G401 (cell line): ENCODE results near the gene SRSF10. TPM values are rescaled to one million over a fixed set of nuclear protein-coding genes. Genes with fewer than 3 reads are reported as not detected.
"Not testable (repeated sequence)": the region's sequence is repeated elsewhere in the genome, so short reads cannot be mapped to it uniquely, and the experiment has no call there.

Experiments used
- DNase-seq: peaks from one replicate; pipeline ENCODE4 v3.0.0-alpha.2; 2015; ENCODE audit warnings: low spot score
- in situ Hi-C: cut with HindIII; loops from 2 replicates; pipeline ENCODE4 v1.10.0; 2016; ENCODE audit warnings: low sequenced_read_pairs, mixed read lengths
- total RNA-seq: library from RNA; depleted of rRNA; stranded (reverse); fragments of >200 nt; shearing (Covaris generic); gene quantifications from 2 replicates; pipeline ENCODE4 v1.2.3, GENCODE V29; 2014

SRSF10 gene
- total RNA-seq, 1 experiment from 2014 or later = 63.2 TPM

DNA sequence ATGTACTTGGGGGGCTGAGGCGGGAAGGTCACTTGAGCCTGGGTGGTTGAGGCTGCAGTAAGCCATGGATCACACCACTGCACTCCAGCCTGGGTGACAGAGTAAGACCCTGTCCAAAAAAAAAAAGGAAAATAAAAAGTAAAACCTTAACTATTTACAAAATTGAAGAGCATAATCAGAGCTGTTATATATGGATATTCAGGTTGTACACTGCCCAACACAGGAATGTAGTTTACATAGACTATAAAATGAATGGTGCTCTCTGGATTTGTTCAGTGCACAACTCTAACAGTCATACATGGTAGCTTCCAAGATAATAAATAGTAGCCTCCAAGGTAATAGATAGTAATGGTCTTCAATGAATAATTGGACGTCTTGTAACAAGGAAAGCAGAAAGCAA lies 22.6 kb upstream of the SRSF10 start:
- DNase-seq = no peak
- in situ Hi-C loops = no loop called here

DNA sequence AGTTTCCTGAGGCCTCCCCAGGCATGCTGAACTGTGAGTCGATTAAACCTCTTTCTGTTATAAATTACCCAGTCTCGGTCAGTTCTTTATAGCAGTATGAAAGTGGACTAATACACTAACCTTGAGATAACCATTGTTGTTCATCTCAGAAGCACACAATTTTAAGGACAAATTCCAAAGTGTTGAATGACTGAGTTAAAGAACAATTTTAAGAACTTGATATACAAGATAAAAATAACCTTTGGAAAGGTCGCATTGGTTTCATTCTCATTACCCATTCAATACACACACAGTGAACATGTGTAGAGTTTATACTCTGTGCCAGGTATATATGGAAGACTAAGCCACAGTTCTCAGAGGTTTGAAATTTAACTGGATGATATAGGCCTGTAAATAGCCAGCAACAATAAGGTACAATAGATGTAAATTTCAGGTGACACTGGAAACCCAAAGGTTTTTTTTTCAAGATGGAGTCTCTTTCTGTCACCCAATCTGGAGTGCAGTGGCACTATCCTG lies 19.1 kb upstream of the SRSF10 start:
- in situ Hi-C loops = no loop called here
- no peak for DNase-seq

DNA sequence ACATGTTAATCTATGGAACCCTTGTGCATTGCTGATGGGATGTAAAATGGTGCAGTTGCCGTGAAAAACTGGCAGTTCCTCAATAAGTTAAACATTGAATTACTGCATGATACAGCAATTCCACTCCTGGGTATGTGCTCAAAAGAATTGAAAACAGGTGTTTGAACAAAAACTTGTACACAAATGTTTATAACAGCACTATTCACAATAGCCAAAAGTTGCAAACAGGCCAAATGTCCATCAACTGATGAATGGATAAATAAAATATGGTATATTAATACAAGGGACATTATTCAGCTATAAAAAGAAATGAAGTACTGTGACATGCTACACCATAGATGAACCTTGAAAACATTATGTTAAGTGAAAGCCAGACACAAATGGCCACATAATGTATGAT lies 17.7 kb upstream of the SRSF10 start:
- DNase-seq = no peak
- in situ Hi-C loops = no loop called here

DNA sequence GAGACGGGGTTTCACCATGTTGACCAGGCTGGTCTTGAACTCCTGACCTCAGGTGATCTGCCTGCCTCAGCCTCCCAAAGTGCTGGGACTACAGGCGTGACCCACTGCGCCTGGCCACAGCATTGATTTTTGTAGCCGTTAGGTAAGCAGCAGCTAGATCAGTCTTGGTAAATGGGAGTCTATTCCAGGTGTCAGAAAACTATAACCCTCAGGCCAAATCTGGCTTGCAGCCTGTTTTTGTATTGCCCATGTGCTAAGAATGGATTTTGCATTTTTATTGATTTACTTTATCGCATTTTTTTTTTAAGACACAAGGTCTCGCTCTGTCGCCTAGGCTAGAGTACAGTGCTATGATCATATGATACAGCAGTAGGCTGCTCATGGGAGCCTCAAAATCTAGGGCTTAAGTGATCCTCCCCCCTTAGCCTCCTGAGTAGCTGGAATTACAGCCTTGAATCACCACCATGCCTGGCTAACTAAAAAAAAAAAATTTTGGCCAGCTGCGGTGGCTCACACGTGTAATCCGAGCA lies 16.6 kb upstream of the SRSF10 start:
- DNase-seq = no peak
- in situ Hi-C loops = no loop called here

DNA sequence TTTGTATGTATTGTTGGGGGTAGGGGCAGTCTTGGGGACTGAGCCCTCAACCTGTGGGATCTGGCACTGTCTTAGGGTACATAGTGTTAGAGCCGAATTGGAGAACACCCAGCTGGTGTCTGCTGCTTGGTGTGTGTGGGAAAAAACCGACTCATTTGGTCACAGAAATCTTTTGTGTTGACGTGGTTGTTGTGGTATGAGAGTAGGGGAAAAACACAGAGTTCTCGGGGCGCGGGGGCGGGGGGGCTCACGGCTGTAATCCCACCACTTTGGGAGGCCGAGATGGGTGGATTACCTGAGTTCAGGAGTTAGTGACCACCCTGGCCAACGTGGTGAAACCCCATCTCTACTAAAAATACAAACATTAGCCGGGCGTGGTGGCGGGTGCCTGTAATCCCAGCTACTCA lies 15.3 kb upstream of the SRSF10 start:
- in situ Hi-C loops = no loop called here
- DNase-seq = no peak

DNA sequence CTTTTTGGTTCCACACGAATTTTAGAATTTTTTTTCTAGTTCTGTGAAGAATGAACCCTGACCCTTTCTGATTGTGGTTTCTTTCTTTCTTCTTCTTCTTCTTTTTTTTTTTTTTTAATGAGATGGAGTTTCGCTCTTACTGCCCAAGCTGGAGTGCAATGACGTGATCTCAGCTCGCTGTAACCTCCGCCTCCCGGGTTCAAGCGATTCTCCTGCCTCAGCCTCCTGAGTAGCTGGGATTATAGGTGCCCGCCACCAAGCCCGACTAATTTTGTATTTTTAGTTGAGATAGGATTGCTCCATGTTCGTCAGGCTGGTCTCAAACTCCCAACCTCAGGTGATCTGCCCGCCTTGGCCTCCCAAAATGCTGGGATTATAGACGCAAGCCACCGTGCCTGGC lies 11.9 kb upstream of the SRSF10 start:
- DNase-seq, in situ Hi-C loops: not testable (repeated sequence)

DNA sequence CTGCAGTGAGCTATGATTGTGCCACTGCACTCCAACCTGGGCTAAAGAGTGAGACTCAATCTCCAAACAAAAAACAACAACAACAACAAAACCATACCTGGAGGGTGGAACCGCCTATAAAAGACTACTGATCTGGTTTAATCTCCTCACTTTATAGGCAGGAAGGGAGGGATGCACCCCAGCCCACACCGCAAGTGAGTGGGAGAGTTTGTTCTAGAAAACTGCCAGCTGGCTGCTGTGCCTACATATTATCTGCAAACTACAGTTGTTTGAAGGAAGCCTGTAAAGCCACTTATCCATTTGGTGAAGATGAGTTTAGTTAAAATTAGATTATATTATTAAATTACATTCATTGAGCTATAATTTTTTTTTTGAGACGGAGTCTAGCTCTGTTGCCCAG lies 9.1 kb upstream of the SRSF10 start:
- DNase-seq = no peak
- in situ Hi-C loops = no loop called here

DNA sequence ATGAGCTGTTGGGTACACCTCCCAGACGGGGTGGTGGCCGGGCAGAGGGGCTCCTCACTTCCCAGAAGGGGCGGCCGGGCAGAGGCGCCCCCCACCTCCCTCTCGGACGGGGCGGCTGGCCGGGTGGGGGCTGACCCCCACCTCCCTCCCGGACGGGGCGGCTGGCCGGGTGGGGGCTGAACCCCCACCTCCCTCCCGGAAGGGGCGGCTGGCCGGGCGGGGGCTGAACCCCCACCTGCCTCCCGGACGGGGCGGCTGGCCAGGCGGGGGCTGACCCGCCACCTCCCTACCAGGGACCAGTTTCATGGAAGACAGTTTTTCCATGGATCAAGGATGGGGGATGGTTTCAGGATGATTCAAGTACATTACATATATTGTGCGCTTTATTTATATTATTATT lies 6.9 kb upstream of the SRSF10 start:
- in situ Hi-C loops = not testable (repeated sequence)

DNA sequence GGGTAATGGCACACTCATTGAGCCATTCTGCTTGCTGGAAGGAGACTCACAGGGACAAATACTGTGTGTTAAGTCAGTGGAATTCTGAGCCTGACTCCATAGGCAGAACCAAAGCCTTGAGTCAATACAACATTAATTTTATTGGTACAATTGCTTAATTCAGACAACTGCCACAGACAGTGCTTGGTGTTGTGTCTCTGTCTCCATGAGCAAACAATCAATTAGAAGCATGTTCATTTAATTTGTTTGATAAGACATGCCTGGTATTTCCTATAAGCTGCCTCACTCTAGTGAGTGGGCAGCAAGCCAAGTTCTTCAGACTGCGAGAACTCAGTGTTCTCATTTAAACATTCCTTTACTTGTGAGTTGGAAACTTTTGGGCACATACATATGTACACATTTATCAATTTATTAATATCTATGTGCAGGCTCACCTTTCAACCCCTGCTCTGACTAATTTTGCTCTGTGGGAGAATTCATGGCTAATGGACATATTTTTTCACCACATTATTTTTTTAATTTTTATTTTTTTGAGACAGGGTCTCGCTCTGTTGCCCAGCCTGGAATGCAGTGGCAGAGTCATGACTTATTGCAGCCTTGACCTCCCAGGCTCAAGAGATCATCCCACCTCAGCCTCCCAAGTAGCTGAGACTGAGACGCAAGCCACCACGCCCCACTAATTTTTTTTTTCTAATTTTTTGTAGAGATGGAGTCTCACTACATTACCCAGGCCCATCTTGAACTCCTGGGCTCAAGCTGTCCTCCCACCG lies 4.5 kb upstream of the SRSF10 start:
- no peak for DNase-seq
- in situ Hi-C loops = no loop called here

More for the DNA sequence above, 6.9 kb upstream of the SRSF10 start:
- DNase-seq = not testable (repeated sequence)

DNA sequence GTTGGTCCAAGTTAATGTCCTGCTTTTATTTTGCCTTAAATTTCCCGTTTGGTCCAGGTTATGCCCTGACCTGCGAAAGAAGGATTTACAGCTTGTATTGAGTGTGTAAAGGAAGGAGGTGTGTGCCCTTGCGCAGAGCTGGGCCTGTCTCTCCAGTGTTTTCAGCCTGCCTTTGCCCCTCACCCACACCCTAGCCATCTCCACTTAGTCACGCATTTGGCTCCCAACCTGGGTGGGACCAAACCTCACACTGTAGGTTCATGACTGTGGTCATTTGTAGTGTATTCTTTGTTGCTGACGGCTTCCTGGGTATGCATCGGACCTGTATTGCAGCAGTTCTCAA lies 572 bp upstream of the SRSF10 start:
- in situ Hi-C loops = no loop called here
- DNase-seq = no peak

DNA sequence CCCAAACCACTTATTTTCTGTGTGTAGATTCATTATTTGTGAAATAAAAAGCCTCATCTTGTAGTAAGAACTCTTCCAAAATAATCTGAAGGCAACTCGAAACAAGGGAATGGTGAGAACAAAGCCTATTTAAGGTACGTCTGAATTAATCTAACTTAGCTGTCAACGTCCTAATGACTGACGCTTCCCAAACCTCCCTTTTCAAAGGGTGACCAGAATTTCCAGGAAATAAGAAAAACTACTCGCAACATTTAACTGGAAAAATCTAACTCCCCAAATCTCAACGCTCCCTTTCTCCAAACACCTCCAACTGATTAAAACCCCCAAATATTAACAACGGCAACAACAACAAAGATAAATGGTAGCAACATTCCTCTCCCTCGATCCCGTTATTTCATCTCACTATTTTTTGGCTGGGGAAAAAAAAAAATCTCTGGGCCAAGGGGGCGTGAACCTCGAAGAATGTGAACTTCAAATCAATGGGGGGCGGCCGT lies 693 bp downstream of the SRSF10 start:
- DNase-seq = no peak
- in situ Hi-C loops = no loop called here

DNA sequence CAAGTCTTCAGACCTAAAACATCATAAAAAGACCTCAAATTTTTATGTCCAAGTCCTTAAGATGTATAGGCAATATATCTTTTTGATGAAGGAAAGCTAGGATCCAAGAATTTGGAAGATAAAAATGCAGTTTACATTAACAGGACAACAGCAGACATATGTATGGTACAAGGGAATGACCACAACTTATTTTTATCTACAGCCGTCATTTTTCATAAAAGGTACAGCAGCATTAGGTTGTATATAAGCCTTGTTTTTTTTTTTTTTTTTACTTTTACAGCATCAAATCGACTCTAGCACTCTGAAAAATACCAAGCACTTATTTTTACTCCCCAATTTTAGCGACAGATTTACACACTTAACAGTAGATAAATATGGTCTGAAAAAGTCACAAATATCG lies 1.3 kb downstream of the SRSF10 start:
- in situ Hi-C loops = no loop called here
- no peak for DNase-seq

DNA sequence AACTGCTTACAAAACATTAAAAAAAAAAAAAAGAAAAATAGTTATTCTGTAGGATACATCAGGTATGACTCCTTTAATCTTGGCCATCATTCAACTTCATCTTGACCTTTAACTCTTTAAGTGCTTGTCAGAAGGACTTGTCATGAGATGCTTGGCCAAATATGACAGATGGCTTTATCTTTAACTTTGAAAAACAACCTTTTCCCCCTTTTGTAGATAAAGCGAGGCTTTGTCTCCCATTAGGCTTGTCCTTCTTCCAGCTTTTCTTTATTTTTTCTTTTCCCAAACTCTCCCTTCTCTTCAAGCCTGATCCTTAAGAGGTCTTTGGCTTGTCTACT lies 2.3 kb downstream of the SRSF10 start:
- in situ Hi-C loops = no loop called here
- no peak for DNase-seq

DNA sequence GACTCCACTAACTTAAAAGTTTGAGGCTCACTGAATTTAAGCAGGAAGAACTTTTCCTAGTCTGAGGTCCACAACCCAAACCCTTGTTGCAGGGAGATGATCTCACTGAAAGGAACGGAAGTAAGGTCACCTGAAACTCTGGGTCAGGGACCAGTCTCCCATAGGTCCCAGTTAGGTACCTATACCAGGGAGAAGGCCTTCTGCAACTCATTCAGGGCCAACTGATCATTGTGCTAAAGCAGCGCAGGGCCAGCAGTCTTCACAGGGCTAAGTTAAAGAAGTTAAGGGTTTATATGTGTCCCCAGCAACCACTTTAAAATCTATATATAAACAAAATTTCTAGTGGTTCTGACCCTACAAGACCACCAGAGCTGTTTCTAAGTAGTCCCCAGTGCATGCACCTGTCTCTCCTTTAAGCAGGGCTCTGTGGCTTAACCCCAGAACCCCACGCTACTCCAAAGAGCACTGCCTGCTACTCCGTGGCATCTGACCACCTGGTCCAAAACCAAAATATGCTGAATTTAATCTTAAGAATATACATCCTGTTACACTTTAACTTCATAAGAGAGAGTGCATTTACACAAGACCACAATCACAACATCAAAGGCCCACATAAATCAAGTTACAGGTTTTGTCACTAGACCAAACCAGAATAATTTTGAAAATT lies 2.8 kb downstream of the SRSF10 start:
- in situ Hi-C loops = no loop called here
- DNase-seq = no peak

DNA sequence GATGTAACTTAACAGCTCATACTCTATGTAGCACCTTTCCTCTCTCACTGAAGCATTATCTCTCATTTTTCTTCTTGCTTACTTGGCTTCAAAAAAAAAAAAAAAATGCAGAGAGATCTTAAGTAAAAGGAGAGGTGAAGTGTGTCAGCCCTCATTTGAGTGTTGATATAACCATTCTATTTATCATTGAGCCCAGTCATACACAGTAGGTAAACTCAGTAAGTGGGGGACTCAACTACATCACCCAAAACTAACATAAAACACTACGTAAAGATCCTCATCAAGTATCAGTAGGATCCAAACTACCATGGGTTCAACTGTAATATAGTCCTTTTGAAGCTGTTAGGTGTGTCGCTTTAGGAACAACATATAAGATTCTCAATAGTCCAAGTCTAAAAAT lies 12.3 kb downstream of the SRSF10 start:
- in situ Hi-C loops = loop anchor here (10.0 kb wide), 1 partner anchor 117 kb away; no protein-coding TSS in a partner anchor

DNA sequence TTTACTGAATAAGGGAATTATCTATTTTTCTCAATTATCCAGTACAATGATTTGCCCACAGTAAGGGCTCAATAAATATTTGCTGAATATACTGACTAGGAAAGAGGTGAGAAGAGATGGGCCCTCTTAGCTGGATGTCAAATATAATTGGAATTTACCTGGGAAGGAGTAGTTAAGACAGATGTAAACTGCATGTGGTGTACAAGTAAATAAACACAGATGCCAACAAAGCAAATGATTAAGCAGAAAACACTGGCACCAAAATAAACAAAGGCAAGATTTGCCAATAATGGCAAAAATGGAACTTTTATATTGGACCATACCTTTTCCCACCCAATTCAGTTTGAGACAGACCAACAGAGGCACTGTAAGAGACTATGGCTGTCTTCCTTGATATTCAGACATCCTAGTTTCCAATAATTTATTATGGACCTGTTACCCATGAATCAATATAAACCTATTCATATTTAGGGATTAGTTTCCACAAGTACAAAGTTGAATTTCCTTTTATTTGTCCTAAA lies 13.1 kb downstream of the SRSF10 start:
- no peak for DNase-seq
- in situ Hi-C loops = loop anchor here (10.0 kb wide), 1 partner anchor 118 kb away; no protein-coding TSS in a partner anchor

More for the DNA sequence above, 12.3 kb downstream of the SRSF10 start:
- no peak for DNase-seq

DNA sequence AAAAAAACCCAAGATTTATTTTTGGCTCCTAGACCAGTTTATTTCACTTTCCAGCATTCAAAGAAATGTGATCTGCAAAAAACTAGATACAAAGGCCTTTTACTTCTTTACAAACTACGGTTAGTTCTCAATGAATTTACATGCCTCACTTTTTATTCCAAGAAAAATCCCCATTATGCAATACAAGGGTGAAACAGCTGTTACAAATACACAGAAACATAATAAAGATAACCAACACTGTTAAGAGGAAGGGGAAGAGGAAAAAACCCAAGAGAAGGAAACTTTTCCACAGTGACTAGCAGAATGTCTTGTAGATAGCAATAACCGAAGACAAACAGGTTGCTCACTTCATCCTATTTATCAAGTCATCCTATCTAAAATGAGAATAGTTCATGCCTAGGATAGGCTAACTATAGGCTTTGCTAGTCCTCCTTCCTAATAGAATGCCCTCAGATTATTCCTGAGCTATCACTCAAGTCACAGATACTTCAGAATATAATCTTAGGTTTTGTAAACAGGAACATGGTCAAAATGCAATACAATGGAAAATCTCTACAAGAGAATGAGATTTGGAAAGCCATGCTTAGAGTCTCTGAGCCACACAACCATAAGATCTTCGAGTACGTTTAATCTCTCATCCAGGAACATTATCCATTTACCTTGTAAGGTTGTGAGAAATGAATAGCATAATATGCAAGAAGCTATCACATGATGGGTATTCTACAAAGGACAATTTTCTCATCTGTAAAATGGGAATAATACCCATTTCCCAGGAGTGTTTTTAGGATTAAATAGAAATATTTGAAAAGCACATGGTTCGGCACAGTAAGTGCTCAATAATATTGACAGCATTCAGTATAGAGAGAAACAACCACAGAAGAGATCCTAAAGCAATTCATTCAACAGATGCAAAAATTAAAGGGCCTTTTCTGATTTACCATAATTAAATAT lies 15.1 kb downstream of the SRSF10 start:
- in situ Hi-C loops = loop anchor here (10.0 kb wide), 1 partner anchor 120 kb away; no protein-coding TSS in a partner anchor
- no peak for DNase-seq

DNA sequence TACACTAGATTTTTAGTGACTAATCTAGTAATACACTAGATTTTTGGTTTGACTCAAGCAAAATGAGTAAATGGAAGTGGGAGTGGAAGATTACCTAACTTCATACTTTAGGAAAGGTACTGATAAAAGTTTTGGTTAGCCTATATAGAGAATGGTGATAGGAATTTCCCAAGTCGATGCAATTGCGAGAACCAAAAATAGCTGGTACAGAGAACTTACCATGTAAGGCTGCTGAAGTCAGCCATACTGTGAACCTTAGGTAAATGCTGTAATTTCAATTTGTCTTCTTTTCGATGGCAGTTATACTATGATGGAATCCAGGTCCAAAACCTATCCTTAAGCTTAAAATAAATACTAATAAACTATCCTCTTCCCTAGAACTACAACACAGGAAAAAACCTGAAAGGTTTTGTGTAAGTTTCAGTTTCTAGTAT lies 15.9 kb downstream of the SRSF10 start:
- no peak for DNase-seq
- in situ Hi-C loops = loop anchor here (10.0 kb wide), 1 partner anchor 121 kb away; no protein-coding TSS in a partner anchor
